ENCODE results near the gene POU2F2. TPM values are rescaled to one million over a fixed set of nuclear protein-coding genes. Genes with fewer than 3 reads are reported as not detected.

Gene POU2F2
- total RNA-seq: 0.83 TPM

DNA sequence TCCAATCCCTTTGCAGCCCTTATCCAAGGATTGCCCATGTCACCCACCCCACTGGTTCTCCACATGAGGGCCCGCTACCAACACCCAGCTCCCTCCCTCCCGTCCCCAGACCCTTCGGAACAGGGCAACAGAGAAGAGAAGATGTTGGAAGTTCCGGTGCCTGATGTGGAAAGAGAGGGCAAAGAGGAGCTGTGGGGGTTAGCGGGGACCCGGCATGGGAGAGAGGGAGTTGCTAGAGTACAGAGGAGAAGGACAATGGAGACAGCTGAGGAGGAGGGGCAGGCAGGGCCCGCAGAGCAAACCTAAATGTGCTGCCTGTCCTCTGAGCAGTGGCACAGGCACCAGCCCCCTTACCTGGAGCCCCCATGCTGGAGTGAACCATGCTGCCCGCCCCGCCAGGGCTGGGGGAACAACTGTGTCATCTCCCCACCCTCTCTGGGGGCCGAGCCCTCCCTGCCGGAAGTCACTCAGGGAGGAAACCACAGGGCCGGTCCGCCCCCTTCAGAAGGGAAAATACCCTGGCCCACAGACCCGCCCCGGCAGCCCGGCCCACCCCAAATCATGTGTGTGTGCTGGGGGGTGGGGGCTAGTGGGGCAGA, at the start of gene POU2F2:
Gene POU2F2 (minus strand): TSS at position 417 of the 599 bp plus-strand sequence. CDS start 35 bp downstream, at position 382.
- ATAC-seq (peak; percentile 24), DNase-seq (ENCODE audit: low spot score) (peak; percentile 51)

DNA sequence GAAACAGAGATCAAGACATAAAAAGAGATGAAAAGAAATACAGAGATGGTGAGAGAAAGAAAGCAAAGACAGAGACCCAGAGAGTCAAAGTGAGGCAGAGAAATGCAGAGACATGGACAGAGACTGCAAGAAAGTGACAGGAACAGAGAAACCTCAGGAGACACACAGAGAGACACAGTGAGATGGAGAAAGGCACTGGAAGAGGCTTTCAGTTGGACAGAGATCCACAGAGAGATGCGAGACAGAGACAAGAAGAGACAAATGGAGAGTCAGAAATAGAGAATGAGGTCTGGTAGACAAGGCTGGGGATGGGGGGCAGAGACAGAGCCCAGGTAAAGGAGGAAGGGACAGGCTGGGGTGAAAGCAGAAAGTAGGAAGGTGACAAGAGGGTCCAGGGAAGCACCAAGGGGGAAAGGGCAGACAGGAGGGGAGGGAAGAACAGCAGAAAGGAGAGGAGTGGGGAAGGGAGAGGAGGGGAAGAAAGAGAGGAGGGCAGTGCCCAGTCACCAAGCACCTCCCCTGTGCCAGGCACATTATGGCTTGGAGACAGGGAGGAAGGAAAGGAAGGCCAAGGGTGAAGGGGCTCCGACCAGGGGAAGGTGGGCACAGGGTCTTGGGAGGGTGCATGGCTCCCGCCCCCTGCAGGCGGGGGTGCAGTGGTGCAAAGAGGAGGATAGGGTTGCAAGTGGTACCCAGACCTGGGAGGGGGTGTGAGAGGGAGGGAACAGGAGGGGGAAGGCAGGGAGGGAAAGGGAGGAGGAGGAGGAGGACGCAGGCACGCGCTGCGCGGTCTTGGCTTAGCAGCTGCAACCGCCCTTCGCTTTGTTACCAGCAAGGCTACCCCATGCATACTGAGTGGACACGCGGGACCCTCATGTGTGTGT, 46.8 kb upstream of the POU2F2 start:
- ATAC-seq (no peak), DNase-seq (ENCODE audit: low spot score) (no peak)

DNA sequence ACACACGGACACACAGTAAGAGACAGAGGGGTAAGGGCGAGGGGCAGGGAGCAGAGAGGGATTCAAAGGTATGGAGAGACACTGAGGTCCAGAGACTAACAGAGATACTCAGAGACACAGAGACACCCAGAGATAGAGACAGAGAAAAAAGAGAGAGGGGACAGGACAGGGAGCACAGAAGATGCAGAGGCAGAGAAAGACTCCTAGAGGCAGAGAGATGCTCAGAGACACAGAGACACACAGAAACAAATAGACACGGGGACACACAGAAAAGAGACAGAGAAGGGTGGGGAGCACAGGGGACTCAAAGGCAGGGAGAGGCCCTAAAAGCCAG, 45.4 kb upstream of the POU2F2 start:
- no peak for ATAC-seq
- DNase-seq (ENCODE audit: low spot score): no peak

DNA sequence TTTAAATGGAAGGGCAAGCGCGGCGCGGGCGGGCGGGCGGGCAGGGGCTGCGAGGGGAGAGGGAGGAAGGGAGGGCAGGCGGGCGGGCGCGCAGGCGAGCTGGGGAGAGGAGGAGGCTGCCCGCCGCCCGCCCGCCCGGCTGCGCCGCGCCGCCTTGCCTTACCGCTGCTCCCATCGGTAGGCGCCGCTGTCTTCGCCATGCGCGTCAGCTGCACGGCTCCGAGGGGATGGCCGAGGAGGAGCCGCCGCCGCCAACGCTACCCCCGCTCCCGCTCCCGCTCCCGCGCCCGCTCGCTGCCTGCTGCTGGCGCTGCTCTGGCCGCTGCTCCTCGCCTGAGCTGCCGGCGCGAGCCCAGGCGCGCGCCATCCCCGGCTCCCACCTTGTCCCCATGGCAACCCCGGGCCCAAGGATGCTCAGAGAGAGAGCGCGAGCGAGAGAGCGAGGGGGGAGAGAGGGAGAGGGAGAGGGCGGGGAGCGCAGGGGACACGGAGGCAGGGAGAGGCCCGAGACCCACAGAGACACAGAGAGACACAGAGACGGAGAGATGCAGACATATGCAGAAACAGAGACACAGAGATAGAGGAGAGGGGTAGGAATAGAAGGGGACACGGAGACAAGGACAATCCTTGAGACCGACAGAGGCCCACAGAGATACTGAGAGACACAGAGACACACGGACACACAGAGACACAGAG, 44.9 kb upstream of the POU2F2 start:
- ATAC-seq: peak; percentile 87
- DNase-seq (ENCODE audit: low spot score): no peak

- peak; percentile 67 for ATAC-seq
- no peak for DNase-seq (ENCODE audit: low spot score)
These were observed 44.4 kb upstream of the POU2F2 start for GRCh38 chr19:42176649-42176989.

GRCh38 chr19:42175952-42176648, 43.9 kb upstream of the POU2F2 start:
- DNase-seq (ENCODE audit: low spot score): no peak
- no peak for ATAC-seq

DNA sequence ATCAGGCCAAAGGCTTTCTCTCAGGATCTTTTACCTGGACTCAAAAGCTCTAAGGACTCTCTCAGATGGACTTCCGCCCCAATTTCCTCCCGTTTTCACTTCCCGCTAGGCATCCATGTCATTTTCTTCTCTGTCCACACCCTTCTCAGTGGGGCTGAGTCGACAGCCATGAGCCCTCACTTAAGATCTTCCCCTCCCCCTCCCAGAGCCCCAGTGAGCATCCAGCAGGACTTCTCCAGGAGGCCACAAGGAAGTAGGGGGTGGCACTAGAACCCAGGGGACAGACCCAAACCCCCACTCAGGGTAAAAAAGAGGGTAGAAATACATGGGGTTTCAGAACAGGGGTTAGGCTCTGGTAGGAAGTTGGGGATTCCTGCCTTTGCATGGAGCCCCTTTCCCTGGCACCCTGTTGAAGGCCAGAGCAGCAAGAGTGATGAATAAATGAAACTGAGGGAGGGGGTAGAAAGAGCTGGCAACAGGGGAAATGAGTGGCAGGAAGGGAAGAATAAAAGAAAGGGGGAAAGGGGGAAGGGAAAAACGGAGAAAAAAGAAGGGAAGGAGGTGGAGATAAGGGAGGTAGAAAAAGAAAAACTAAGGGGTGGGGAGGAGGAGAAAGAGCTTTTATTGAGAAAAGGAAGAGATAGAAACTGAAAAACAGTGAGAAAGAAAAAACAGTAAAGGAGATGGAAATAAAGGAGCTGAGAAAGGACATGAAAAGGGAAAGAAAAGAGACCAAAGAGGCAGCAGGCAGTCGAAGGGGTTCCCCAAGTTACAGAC, 42.9 kb upstream of the POU2F2 start:
- no peak for ATAC-seq

DNA sequence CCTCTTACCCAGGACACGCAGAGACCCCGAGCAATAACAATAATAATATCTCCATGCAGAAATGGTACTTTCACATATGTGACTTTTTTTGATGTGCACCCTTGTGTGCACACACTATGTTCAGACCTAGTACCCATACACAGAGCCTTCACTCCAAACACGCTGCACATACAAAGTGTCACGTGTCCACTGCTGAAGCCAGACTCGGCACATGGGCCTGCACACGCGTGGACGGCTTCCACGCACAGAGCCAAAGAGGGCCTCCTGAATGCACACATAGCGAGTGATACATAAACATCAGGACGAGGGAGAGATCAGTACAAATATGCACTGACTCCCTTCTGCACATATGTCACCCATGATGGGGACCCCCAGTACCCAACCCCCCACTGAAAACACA, 41.9 kb upstream of the POU2F2 start:
- no peak for ATAC-seq
- DNase-seq (ENCODE audit: low spot score): no peak

More for the DNA sequence above, 42.9 kb upstream of the POU2F2 start:
- DNase-seq (ENCODE audit: low spot score): no peak

DNA sequence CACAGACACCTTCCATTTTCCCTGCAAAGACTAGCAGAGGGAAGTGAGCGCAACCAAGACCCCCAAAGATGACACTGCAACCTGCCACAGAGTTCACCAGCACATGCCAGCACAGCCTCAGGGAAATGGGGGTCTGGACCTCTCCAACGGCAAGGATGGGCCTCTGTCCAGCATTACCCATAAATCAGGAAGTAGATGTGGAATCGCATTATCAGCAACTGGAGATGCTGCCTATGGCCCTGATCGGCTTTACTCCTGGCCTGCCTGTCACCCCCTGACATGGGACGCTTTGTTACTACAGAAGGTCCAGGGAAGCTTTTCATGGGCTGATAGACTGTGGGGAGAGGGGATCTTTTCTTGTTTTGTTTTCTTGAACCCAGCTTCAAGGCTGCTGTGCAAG, 41.4 kb upstream of the POU2F2 start:
- no peak for DNase-seq (ENCODE audit: low spot score)
- ATAC-seq: no peak

GRCh38 chr19:42172261-42172660, 40.0 kb upstream of the POU2F2 start:
- no peak for ATAC-seq
- DNase-seq (ENCODE audit: low spot score): no peak

- DNase-seq (ENCODE audit: low spot score) (no peak), ATAC-seq (no peak)
These were observed 38.5 kb upstream of the POU2F2 start for GRCh38 chr19:42170715-42171114.

- ATAC-seq (no peak), DNase-seq (ENCODE audit: low spot score) (no peak)
These were observed 37.5 kb upstream of the POU2F2 start for GRCh38 chr19:42169486-42170413.

- ATAC-seq (no peak), DNase-seq (ENCODE audit: low spot score) (no peak)
These were observed 36.0 kb upstream of the POU2F2 start for GRCh38 chr19:42168206-42168605.

DNA sequence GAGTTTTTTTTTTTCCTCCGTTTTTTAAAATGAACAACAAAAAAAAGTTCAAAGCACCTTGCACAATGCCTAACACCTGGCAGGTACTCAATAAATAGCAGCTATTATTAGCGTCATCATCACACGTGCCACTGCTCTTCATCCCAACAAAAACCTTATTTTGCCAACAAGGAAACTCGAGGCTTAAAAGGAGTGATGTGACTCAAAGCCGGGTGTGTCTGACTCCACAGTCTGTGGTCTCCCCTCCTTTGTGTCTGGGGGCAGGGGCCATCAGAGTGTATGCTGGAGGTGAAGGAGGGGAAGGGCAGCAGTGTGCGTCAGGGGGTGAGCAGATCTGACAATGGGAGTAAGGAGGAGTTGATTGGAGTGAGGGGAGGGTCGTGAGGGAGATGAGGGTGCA, 34.1 kb upstream of the POU2F2 start:
- ATAC-seq: no peak

DNA sequence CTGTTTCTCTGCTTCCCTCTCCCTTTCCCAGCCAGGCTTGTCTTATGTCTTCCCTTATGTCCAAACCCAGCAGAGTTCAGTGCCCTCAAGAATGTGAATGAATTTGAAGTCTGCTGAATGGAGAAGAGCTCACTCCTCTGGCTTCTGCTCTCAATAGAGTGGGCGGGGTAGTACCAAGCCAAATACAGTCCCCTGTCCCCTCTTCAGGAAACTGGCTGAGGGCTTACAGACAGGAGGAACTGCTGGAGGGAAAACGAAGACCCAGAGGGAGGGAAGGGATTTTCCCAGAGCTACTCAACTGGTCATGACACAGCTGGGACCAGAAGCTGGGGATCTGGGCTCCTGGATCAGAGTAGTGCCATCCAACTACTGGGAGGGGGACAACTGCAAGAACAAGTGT, 32.9 kb upstream of the POU2F2 start:
- no peak for DNase-seq (ENCODE audit: low spot score)
- ATAC-seq: no peak

More for the DNA sequence above, 34.1 kb upstream of the POU2F2 start:
- DNase-seq (ENCODE audit: low spot score): no peak

- no peak for DNase-seq (ENCODE audit: low spot score)
These were observed 29.5 kb upstream of the POU2F2 start for GRCh38 chr19:42161616-42162263.

GRCh38 chr19:42159942-42160341, 27.7 kb upstream of the POU2F2 start:
- DNase-seq (ENCODE audit: low spot score) (no peak), ATAC-seq (no peak)

More at GRCh38 chr19:42161616-42162263, 29.5 kb upstream of the POU2F2 start:
- no peak for ATAC-seq

DNA sequence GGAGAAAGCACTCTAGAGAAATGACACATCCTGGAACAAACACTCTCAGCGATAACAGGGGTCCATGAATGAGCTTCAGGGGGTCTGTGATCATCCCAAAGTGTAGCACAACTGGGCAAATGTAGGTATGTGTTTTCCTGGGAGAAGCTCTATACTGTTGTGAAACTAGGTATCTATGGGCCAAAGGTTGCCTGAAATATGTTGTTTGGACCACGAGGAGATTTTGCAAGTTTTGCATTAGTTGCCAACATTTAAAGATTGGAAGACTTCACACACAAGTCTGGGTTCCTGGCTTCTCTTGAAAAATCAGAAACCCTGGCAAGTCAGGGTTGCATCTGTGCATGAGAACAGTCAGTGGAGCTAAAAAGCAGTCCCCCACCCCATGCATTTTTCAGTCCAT, 26.7 kb upstream of the POU2F2 start:
- ATAC-seq (peak; percentile 83), DNase-seq (ENCODE audit: low spot score) (no peak)

- DNase-seq (ENCODE audit: low spot score) (no peak), ATAC-seq (no peak)
These were observed 24.3 kb upstream of the POU2F2 start for GRCh38 chr19:42156571-42156970.

Measured in left lobe of liver (tissue), 2 donors.